Activated B cell treated with CpG ODN at 0.5 μM for 24 hours (primary cell): ENCODE data around the gene CD48. TPM values are rescaled to one million over a fixed set of nuclear protein-coding genes. Genes with fewer than 3 reads are reported as not detected.

Source experiments
- ATAC-seq: fragments of 200-7000 bp; cut with Tn5 transposase; one replicate; pipeline ENCODE4 v1.10.0; 2021; ENCODE audit warnings: low read depth, mild to moderate bottlenecking, moderate library complexity
- CTCF ChIA-PET: fragments of 350-600 bp; sonication (Branson Sonifier 250); formaldehyde crosslinking; loops from one replicate; lab custom pipeline; 2021; ENCODE audit warnings: antibody characterized with exemption; lab: Charles Lee
- POLR2A ChIA-PET: fragments of 350-600 bp; sonication (Branson Sonifier 250); formaldehyde crosslinking; loops from one replicate; lab custom pipeline; 2021; ENCODE audit warnings: antibody characterized with exemption; lab: Charles Lee
- DNase-seq: peaks from one replicate; pipeline ENCODE4 v3.0.0; 2022
- H3K27ac Mint-ChIP-seq: one replicate; pipeline ENCODE4 v1.8.0; 2020; ENCODE audit warnings: mixed read lengths
- H3K27me3 Mint-ChIP-seq: one replicate; pipeline ENCODE4 v1.8.0; 2021; ENCODE audit warnings: mixed read lengths
- H3K36me3 Mint-ChIP-seq: one replicate; pipeline ENCODE4 v1.8.0; 2021; ENCODE audit warnings: low read depth, mixed read lengths
- H3K4me1 Mint-ChIP-seq: one replicate; pipeline ENCODE4 v1.8.0; 2021; ENCODE audit warnings: mixed read lengths
- H3K4me3 Mint-ChIP-seq: one replicate; pipeline ENCODE4 v1.8.0; 2020; ENCODE audit warnings: mild to moderate bottlenecking, mixed read lengths
- H3K9me3 Mint-ChIP-seq: one replicate; pipeline ENCODE4 v1.8.0; 2020; ENCODE audit warnings: mixed read lengths
- CTCF ChIP-seq: fragments of 200-600 bp; IDR thresholded peaks from one replicate; pipeline ENCODE4 v1.8.0; 2022; ENCODE audit warnings: antibody characterized with exemption, mild to moderate bottlenecking
- intact Hi-C: fragments of 100-400 bp; cut with micrococcal nuclease; formaldehyde crosslinking; loops from one replicate; pipeline ENCODE4 v1.15.1; 2024
- total RNA-seq: library from RNA; stranded (reverse); gene quantifications from 2 replicates; pipeline ENCODE4 v1.2.3, GENCODE V29; 2022

Gene CD48
- total RNA-seq, 1 donor from 2014 or later: 200 TPM

GRCh38 chr1:160636547-160636946 lies 75.1 kb downstream of the CD48 start:
- Mint-ChIP-seq H3K9me3 (no peaks in the 10 kb centered on the region), H3K4me3 (no peak overlapping the region), H3K27me3 (no peaks in the 10 kb centered on the region), H3K4me1 (peaks cover 87% of the 10 kb centered on the region), H3K36me3 (peaks cover 83% of the 10 kb centered on the region), H3K27ac (no peak overlapping the region)
- CTCF ChIA-PET: no interaction called here
- intact Hi-C loops: no loop called here
- ATAC-seq (no peak), DNase-seq (no peak)
- POLR2A ChIA-PET: no interaction called here
- TF ChIP-seq CTCF: no peak

GRCh38 chr1:160636076-160636475 lies 75.5 kb downstream of the CD48 start:
- POLR2A ChIA-PET: interaction anchor here (0.7 to 0.9 kb wide), 4 partner anchors 9 to 38 kb away, joined by 3 to 4 read pairs (median 4); no protein-coding TSS in a partner anchor
- DNase-seq: no peak
- intact Hi-C loops: no loop called here
- Mint-ChIP-seq H3K4me1 (peaks cover 87% of the 10 kb centered on the region), H3K4me3 (no peak overlapping the region), H3K27me3 (no peaks in the 10 kb centered on the region), H3K36me3 (peaks cover 88% of the 10 kb centered on the region), H3K27ac (no peak overlapping the region), H3K9me3 (no peaks in the 10 kb centered on the region)
- no peak for TF ChIP-seq CTCF
- ATAC-seq: no peak
- CTCF ChIA-PET: no interaction called here

GRCh38 chr1:160634543-160635491 lies 76.8 kb downstream of the CD48 start:
- H3K27me3 Mint-ChIP-seq: no peaks in the 10 kb centered on the region
- intact Hi-C loops: no loop called here
- POLR2A ChIA-PET: interaction anchor here (0.6 to 0.9 kb wide), 5 partner anchors 8 to 610 kb away, joined by 3 to 4 read pairs (median 4); no protein-coding TSS in a partner anchor
- DNase-seq (no peak), ATAC-seq (no peak)
- H3K27ac Mint-ChIP-seq: peak overlapping the region; percentile 1
- no peak overlapping the region for H3K4me3 Mint-ChIP-seq
- CTCF ChIA-PET: no interaction called here
- peaks cover 92% of the 10 kb centered on the region for H3K36me3 Mint-ChIP-seq
- no peaks in the 10 kb centered on the region for H3K9me3 Mint-ChIP-seq
- H3K4me1 Mint-ChIP-seq: peaks cover 89% of the 10 kb centered on the region
- no peak for TF ChIP-seq CTCF

GRCh38 chr1:160633330-160633903 lies 78.2 kb downstream of the CD48 start:
- no peak for ATAC-seq
- POLR2A ChIA-PET: no interaction called here
- peaks cover 92% of the 10 kb centered on the region for H3K36me3 Mint-ChIP-seq
- H3K4me1 Mint-ChIP-seq: peaks cover 88% of the 10 kb centered on the region
- no peaks in the 10 kb centered on the region for H3K9me3 Mint-ChIP-seq
- H3K27ac Mint-ChIP-seq: no peak overlapping the region
- H3K27me3 Mint-ChIP-seq: no peaks in the 10 kb centered on the region
- no peak for TF ChIP-seq CTCF
- no peak for DNase-seq
- CTCF ChIA-PET: no interaction called here
- H3K4me3 Mint-ChIP-seq: no peak overlapping the region
- intact Hi-C loops: no loop called here
